GM18520 (cell line): Measurements from ENCODE around the gene RAB32.
A peak's percentile ranks its signal among the peaks of the same experiment; 100 is the strongest.
"Not testable (repeated sequence)": the region's sequence is repeated elsewhere in the genome, so short reads cannot be mapped to it uniquely, and the experiment has no call there.

Source experiments
- ATAC-seq: cut with Tn5 transposase; IDR thresholded peaks from one replicate; pipeline ENCODE4 v1.9.1; 2021; ENCODE audit not compliant: unreplicated experiment

The RAB32 gene

DNA sequence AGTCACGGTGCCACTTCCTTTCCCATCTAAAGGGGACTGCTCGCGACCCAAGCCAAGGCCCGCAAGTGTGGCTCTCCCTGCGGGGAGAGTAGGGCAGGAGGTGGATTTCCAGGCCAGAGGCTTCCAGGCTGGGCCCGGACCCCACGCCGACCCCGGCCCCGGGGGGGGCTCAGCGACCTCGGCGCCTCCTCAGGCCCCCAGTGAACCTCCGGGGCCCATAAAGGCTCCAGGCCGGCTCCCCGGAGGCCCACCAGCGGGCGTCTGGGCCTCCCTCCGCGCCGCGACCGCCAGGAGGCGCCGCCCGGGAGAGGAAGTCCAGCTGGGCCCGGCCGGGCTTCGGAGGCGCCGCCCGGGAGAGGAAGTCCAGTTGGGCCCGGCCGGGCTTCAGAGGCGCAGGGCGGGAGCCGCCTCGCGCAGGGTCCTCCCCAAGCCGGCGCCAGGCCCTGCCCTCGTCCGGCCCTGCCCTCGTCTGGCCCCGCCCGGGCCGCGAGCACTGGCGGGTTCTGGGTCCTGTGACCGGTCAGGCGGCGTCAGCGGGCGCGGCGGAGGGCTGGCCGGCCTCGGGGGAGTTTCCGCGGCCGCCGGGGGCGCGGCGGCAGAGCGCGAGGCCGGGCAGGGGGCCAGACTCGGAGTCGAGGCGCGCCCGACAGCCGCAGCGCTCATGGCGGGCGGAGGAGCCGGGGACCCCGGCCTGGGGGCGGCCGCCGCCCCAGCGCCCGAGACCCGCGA lies at the start of gene RAB32:
Gene RAB32 (plus strand): TSS at position 623 of the 729 bp plus-strand sequence. CDS start 39 bp downstream, at position 662.
- peak; percentile 86 for ATAC-seq

GRCh38 chr6:146498309-146498708 lies 45.3 kb upstream of the RAB32 start:
- ATAC-seq: peak; percentile 45

DNA sequence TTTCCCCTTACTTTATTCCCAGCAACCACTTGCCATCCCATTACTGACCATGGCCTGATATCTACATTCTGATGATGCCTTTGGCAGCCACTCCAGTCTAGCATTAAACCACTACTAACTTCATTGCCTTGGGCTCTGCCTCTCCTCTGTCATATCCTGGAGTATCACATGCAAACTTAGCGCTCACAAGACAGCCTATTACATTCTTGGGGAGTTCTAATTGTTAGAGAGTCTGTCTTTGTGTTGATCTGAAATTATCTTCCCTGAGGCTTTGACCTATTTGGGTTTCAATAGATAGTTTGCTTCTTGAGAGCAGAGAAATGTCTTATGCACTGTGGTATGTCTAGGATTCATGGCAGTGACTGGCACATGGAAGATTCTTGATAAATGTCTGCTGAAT lies 40.5 kb upstream of the RAB32 start:
- no peak for ATAC-seq

GRCh38 chr6:146515212-146515611 lies 28.4 kb upstream of the RAB32 start:
- ATAC-seq: no peak

- ATAC-seq: no peak
These were observed 17.4 kb upstream of the RAB32 start for GRCh38 chr6:146526192-146526591.

- no peak for ATAC-seq
These were observed 10.9 kb upstream of the RAB32 start for GRCh38 chr6:146532702-146533101.

GRCh38 chr6:146542881-146543210 lies 787 bp upstream of the RAB32 start:
- no peak for ATAC-seq

- ATAC-seq: no peak
These were observed 445 bp downstream of the RAB32 start for GRCh38 chr6:146543940-146544615.

- no peak for ATAC-seq
These were observed 1.1 kb downstream of the RAB32 start for GRCh38 chr6:146544616-146545182.

DNA sequence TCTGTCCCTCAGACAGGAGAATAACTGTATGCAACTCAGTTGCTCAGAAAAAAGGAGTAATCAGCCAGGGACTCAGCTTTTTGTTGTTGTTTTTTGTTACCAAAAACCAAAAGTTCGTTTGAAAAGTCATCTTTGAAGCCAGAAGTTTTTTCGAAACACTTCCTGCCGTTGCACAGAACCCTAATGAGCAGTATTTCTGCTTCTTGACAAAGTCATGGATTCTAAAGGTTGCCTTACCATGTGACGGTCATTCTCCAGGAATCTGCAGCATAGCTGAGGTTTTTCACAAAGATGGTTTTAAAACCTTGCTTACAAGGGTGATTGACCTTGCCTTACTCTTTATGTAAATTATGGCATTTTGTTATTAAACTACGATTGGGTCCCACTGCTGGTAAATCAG lies 1.9 kb downstream of the RAB32 start:
- no peak for ATAC-seq

GRCh38 chr6:146546443-146547043 lies 2.9 kb downstream of the RAB32 start:
- no peak for ATAC-seq

DNA sequence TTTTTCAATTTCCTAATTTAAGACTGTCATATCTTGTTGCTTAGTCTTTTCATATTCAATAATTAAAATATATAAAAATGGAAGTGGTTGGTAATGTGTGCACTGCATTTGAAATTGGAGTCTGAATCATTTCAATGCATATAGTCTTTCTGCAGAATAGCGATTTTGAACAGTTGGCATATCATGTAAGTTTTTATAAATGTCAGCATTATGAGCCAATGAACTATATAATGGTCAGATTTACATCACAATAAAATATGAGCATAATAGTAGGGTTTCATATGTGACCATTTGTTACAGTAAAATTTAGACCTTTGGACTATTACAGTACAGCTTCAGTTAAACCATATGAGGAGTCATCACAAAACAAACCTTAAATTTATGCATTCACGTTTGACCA lies 4.3 kb downstream of the RAB32 start:
- ATAC-seq: no peak

DNA sequence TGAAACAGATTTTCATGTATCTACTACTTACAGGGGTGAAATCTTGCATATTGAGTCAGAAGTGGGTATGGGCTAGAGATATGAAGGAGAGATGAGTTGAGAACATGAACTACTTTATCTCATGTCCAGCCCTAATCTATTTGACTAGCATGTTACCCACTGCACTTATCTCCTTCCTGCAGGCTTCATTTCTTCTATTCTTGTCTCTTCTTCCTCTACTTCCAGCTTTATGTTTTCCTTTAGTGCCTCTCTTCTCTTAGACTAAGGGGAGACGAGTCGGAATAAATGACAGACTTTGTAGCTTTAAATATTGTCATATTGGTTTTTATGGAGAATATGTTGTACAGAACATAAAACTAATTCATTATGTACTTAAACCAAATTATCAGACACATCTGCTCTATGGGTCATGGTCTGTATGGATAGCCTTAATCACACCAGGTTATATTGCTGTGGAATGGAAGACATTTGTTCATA lies 5.3 kb downstream of the RAB32 start:
- no peak for ATAC-seq

DNA sequence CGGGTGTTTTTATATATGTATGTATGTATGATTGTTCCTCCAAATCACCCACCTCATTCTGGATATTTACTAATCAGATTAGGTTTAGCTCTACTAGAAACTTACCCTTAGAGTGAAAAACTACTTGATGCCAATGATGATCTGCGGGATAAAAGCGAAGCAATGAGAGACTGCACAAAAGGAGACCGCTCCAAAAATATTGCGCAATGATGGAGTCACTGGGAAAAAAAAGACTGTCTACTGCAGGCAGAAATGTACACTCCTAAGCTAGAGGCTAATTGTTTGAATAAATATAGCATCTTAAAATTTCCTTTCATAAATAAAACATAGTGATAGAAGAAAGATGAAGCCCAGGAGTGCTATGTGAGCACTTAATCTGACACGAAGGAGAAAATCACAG lies 7.3 kb downstream of the RAB32 start:
- no peak for ATAC-seq

DNA sequence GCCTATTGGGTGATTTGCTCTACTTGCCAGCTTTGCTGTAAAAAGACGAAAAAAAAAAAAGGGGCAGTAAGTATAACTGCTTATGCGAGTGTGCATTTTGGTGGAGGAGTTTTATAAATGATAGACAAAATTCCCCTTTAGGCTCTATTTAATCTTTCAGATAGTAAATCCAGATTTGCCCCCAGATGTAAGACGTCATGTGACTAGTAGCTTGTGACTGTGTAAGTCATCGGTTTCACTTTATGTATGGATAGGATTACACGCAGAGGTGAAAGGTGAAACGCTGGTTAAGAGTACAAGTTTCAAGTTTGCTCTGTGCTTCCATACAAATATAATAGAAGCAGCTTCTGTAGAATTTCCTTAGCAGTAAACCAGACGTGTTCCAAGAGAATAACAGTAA lies 7.9 kb downstream of the RAB32 start:
- ATAC-seq: peak; percentile 72

GRCh38 chr6:146553377-146554135 lies 9.9 kb downstream of the RAB32 start:
- ATAC-seq: no peak

DNA sequence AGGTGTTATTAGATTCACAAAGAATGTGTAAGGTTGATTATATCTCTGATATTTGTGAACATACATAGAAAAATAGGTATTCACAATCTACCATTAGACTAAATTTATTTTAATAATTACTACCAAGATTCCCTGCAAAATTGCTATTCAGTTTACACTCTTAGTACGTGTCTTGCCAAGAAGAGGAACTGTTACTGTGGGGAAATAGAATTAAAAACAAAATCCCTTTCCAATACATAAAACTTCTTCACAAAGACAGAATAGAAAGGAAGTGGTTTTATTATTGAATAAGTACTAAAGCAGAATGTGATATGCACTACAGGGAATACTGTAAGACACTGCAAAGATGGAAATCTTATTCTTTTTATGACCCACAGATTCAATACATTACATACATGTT lies 17.0 kb downstream of the RAB32 start:
- no peak for ATAC-seq

GRCh38 chr6:146566661-146567060 lies 23.0 kb downstream of the RAB32 start:
- not testable (repeated sequence) for ATAC-seq

DNA sequence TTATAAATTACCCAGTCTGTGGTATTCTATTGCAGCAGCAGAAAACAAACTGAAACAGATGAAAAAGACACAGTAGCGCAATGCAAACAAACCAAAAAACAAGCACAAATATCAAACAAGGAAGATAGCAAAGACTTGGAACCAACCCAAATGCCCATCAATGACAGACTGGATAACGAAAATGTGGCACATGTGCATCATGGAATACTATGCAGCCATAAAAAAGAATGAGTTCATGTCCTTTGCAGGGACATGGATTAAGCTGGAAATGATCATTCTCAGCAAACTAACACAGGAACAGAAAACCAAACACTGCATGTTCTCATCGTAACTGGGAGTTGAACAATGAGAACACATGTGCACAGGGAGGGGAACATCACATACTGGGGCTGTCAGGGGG lies 25.0 kb downstream of the RAB32 start:
- ATAC-seq: not testable (repeated sequence)

GRCh38 chr6:146574211-146574610 lies 30.6 kb downstream of the RAB32 start:
- ATAC-seq: no peak

DNA sequence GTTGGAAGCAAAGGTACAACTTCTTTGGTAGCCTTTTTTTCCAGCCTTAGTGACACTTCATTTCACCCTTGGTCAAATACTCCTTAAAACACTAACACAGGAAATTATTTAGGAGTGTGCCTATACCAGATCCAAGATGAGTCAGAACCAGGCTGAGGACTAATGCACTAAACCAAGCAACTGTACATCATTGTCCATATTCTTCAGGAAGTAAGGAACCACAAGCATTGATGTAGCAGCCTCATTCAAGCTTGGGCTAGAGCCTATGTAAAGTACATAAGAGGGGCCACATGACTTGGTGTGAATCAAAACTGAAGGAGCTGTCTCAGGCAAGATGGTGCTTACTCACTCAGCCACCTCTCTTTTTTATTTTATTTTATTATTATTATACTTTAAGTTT lies 34.4 kb downstream of the RAB32 start:
- ATAC-seq: no peak
